HCT116 (cell line): ENCODE measurements around the gene RPL18. TPM values are rescaled to one million over a fixed set of nuclear protein-coding genes. Genes with fewer than 3 reads are reported as not detected.

Source experiments
- ATAC-seq: fragments of 200-7000 bp; cut with Tn5 transposase; 2 replicates; pipeline ENCODE4 v1.9.1; 2020; ENCODE audit warnings: mild to moderate bottlenecking, moderate library complexity
- BruUV-seq: library from RNA; stranded (reverse); fragments of 400-500 nt; replicated peaks from 2 replicates; lab custom pipeline; 2021; lab: Mats Ljungman, UMichigan
- CTCF ChIA-PET: fragments of 300-600 bp; sonication (Branson Sonifier 250); formaldehyde crosslinking; loops from one replicate; lab custom pipeline; 2021; ENCODE audit warnings: antibody characterized with exemption; lab: Charles Lee
- POLR2A ChIA-PET: fragments of 300-600, 350-600 bp; sonication (Branson Sonifier 250); formaldehyde crosslinking; loops from one replicate; lab custom pipeline; 2021; ENCODE audit warnings: antibody characterized with exemption; lab: Charles Lee
- RAD21 ChIA-PET, 2 experiments: fragments of 300-600 bp; sonication (Branson Sonifier 250); formaldehyde crosslinking; loops; one replicate each; lab custom pipeline; 2023; ENCODE audit warnings: low total read pairs in 2 of 2; ENCODE audit not compliant: uncharacterized antibody in 2 of 2, unreplicated experiment in 2 of 2, low non-redundant PET in 1 of 2; lab: Charles Lee
- DNase-seq: peaks from one replicate; pipeline ENCODE4 v3.0.0-alpha.2; 2010; ENCODE audit warnings: low read depth, low spot score
- H2AFZ ChIP-seq: fragments of 200-600 bp; shearing (Covaris generic), sonication (generic); 2 replicates; pipeline ENCODE4 v1.6.1; 2017; ENCODE audit warnings: low read depth, mixed run types, mixed read lengths, antibody characterized with exemption, low read length; ENCODE audit not compliant: poor library complexity, severe bottlenecking
- H3K27ac ChIP-seq: 2 replicates; pipeline ENCODE4 v1.5.1; 2012; ENCODE audit warnings: low read depth, low read length
- H3K27me3 ChIP-seq: fragments of 200-600 bp; sonication (generic); 2 replicates; pipeline ENCODE4 v1.6.1; 2016; ENCODE audit warnings: mixed run types, low read length, mixed read lengths; ENCODE audit not compliant: insufficient read depth
- H3K36me3 ChIP-seq, 2 experiments: fragments of 200-500 bp in 1 of 2; fragments of 200-600 bp in 1 of 2; sonication (Bioruptor generic) in 1 of 2; sonication (generic) in 1 of 2; 2 replicates each; pipeline versions ENCODE4 v1.5.1 to v1.6.1; 2014 to 2016; ENCODE audit warnings: low read length in 2 of 2, inconsistent platforms in 1 of 2, mixed read lengths in 1 of 2, mixed run types in 1 of 2; ENCODE audit not compliant: insufficient read depth in 2 of 2, control insufficient read depth in 1 of 2
- H3K4me1 ChIP-seq, 2 experiments: fragments of 200-600 bp in 1 of 2; sonication (generic) in 1 of 2; 2 replicates each; pipeline versions ENCODE4 v1.5.1 to v1.6.1; 2012 to 2017; ENCODE audit warnings: low read length in 2 of 2, inconsistent platforms in 1 of 2, mild to moderate bottlenecking in 1 of 2, mixed read lengths in 1 of 2, mixed run types in 1 of 2, moderate library complexity in 1 of 2; ENCODE audit not compliant: insufficient read depth in 2 of 2, control insufficient read depth in 1 of 2
- H3K4me2 ChIP-seq: fragments of 200-600 bp; sonication (generic); 2 replicates; pipeline ENCODE4 v1.6.1; 2017; ENCODE audit warnings: mixed run types, low read length, mixed read lengths
- H3K4me3 ChIP-seq, 2 experiments: fragments of 200-600 bp in 1 of 2; sonication (generic) in 1 of 2; replicated peaks in 1 of 2; 2 replicates each; pipeline ENCODE4 v1.5.1; 2011 to 2016; ENCODE audit warnings: low read length in 2 of 2, control low read depth in 1 of 2, low read depth in 1 of 2, mild to moderate bottlenecking in 1 of 2, mixed read lengths in 1 of 2, mixed run types in 1 of 2
- H3K79me2 ChIP-seq: fragments of 200-600 bp; sonication (generic); 2 replicates; pipeline ENCODE4 v1.6.1; 2017; ENCODE audit warnings: mild to moderate bottlenecking, mixed run types, low read length, moderate library complexity, mixed read lengths; ENCODE audit not compliant: insufficient read depth
- H3K9ac ChIP-seq: fragments of 200-600 bp; sonication (generic); 2 replicates; pipeline ENCODE4 v1.6.1; 2016; ENCODE audit warnings: low read length, mixed read lengths
- H3K9me2 ChIP-seq: fragments of 200-600 bp; sonication (generic), shearing (Covaris generic); 2 replicates; pipeline ENCODE4 v1.6.1; 2017; ENCODE audit warnings: mixed run types, mild to moderate bottlenecking, moderate library complexity; ENCODE audit not compliant: insufficient read depth
- H3K9me3 ChIP-seq, 2 experiments: fragments of 200-500 bp in 1 of 2; fragments of 200-600 bp in 1 of 2; sonication (Bioruptor generic) in 1 of 2; sonication (generic) in 1 of 2; 2 replicates each; pipeline ENCODE4 v1.6.1; 2014 to 2017; ENCODE audit warnings: low read length in 2 of 2, mixed read lengths in 2 of 2, inconsistent platforms in 1 of 2, low read depth in 1 of 2, mild to moderate bottlenecking in 1 of 2, mixed run types in 1 of 2, moderate library complexity in 1 of 2; ENCODE audit not compliant: control insufficient read depth in 1 of 2, insufficient read depth in 1 of 2
- H4K20me1 ChIP-seq: fragments of 200-600 bp; sonication (generic), shearing (Covaris generic); 2 replicates; pipeline ENCODE4 v1.6.1; 2017; ENCODE audit warnings: mixed run types, mild to moderate bottlenecking, moderate library complexity; ENCODE audit not compliant: insufficient read depth
- CBX3 ChIP-seq: IDR thresholded peaks from 2 replicates; pipeline ENCODE4 v1.6.1; 2012; ENCODE audit warnings: low read depth
- CEBPB ChIP-seq: IDR thresholded peaks from 2 replicates; pipeline ENCODE4 v1.6.1; 2012; ENCODE audit warnings: low read depth
- EZH2 ChIP-seq: fragments of 200-600 bp; sonication (generic); IDR thresholded peaks from 2 replicates; pipeline ENCODE4 v1.6.1; 2017; ENCODE audit warnings: antibody characterized with exemption, mixed run types
- EZH2phosphoT487 ChIP-seq: fragments of 200-600 bp; IDR thresholded peaks from 2 replicates; pipeline ENCODE4 v1.6.1; 2018; ENCODE audit warnings: antibody characterized with exemption, borderline replicate concordance
- FOSL1 ChIP-seq: IDR thresholded peaks from 2 replicates; pipeline ENCODE4 v1.6.1; 2012; ENCODE audit warnings: low read depth
- JUND ChIP-seq: IDR thresholded peaks from 2 replicates; pipeline ENCODE4 v1.6.1; 2012
- POLR2A ChIP-seq: IDR thresholded peaks from 2 replicates; pipeline ENCODE4 v1.7.0; 2011; ENCODE audit warnings: borderline replicate concordance; ENCODE audit not compliant: insufficient read depth, insufficient read length; ENCODE audit errors: extremely low read depth
- POLR2AphosphoS5 ChIP-seq: IDR thresholded peaks from 2 replicates; pipeline ENCODE4 v1.6.1; 2011; ENCODE audit warnings: mild to moderate bottlenecking, low read depth, low read length, moderate library complexity
- RAD21 ChIP-seq: IDR thresholded peaks from 2 replicates; pipeline ENCODE4 v1.6.1; 2012; ENCODE audit warnings: low read depth, mild to moderate bottlenecking
- SP1 ChIP-seq: IDR thresholded peaks from 2 replicates; pipeline ENCODE4 v1.6.1; 2012; ENCODE audit warnings: low read depth
- SRF ChIP-seq: IDR thresholded peaks from 2 replicates; pipeline ENCODE4 v1.6.1; 2012; ENCODE audit warnings: low read depth
- TCF7L2 ChIP-seq: IDR thresholded peaks from 2 replicates; pipeline ENCODE4 v1.7.0; 2011; ENCODE audit warnings: borderline replicate concordance, inconsistent platforms; ENCODE audit not compliant: insufficient read depth, insufficient read length; ENCODE audit errors: extremely low read depth
- YY1 ChIP-seq: IDR thresholded peaks from 2 replicates; pipeline ENCODE4 v1.6.1; 2011; ENCODE audit warnings: low read length, low read depth, moderate library complexity, mild to moderate bottlenecking; ENCODE audit not compliant: insufficient replicate concordance; ENCODE audit errors: extremely low read depth
- ZFX ChIP-seq: fragments of 450-650 bp; IDR thresholded peaks from 2 replicates; pipeline ENCODE4 v1.6.1; 2017
- ZNF274 ChIP-seq: fragments of 200-500 bp; sonication (Bioruptor generic); IDR thresholded peaks from 2 replicates; pipeline ENCODE4 v1.6.1; 2014; ENCODE audit warnings: mild to moderate bottlenecking, low read depth, low read length, inconsistent platforms
- intact Hi-C: fragments of 100-400 bp; cut with micrococcal nuclease; formaldehyde crosslinking; loops from 2 replicates; pipeline ENCODE4 v1.10.0; 2022
- total RNA-seq: library from RNA; stranded (reverse); gene quantifications from one replicate; pipeline ENCODE4 v1.2.1, GENCODE V29; 2021; ENCODE audit not compliant: unreplicated experiment
- TF ChIP-seq, protein P1 (sequence below): IDR thresholded peaks from 2 replicates; pipeline ENCODE4 v1.6.1; 2012; ENCODE audit warnings: low read depth
- TF ChIP-seq, protein P2 (sequence below), 3 experiments: fragments of 200-600 bp in 1 of 3; sonication (generic) in 1 of 3; IDR thresholded peaks in 2 of 3; conservative IDR thresholded peaks in 1 of 3; 2 replicates each; pipeline ENCODE4 v1.5.1; 2012 to 2017; ENCODE audit warnings: low read depth in 2 of 3, low read length in 2 of 3, antibody characterized with exemption in 1 of 3, borderline replicate concordance in 1 of 3, control low read depth in 1 of 3, mild to moderate bottlenecking in 1 of 3, mixed read lengths in 1 of 3, mixed run types in 1 of 3, moderate library complexity in 1 of 3; ENCODE audit not compliant: insufficient read depth in 1 of 3
- TF ChIP-seq, protein P3 (sequence below): IDR thresholded peaks from 2 replicates; pipeline ENCODE4 v1.6.1; 2012
- TF ChIP-seq, protein P4 (sequence below): IDR thresholded peaks from 2 replicates; pipeline ENCODE4 v1.6.1; 2011; ENCODE audit warnings: mild to moderate bottlenecking, low read length, moderate library complexity; ENCODE audit not compliant: insufficient replicate concordance; ENCODE audit errors: extremely low read depth

RPL18 gene
- total RNA-seq, 1 experiment from 2014 or later = 2,006 TPM

DNA sequence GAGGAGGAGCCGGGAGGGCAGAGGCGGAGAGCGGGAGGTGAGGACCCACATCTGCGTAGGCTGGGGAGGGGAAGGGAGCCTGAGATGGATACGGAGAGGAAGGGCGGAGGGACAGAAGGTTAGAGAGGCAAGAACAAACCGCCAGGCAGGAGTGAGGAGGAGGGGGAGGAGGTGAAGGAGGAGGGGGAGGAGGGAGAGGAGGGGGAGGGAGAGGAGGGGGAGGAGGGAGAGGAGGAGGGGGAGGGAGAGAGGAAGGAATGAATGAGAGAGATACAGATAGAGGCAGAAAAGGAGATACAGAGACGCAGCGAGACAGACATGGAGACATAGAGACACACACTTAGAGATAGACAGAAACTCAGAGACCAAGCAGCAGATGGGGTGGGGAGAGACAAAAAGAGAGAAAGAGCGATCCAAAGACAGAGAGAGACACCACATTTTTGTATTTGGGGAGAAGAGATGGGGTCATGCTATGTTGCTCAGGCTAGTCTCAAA, 27.8 kb upstream of the RPL18 start:
- no peaks in the 10 kb centered on the region for H3K9me2 ChIP-seq
- intact Hi-C loops = loop anchor here (2.0 kb wide), 3 partner anchors 142 to 196 kb away; no protein-coding TSS in a partner anchor
- ChIA-PET CTCF (interaction anchor here (1.0 to 2.4 kb wide), 8 partner anchors 9 to 135 kb away, joined by 3 to 8 read pairs (median 6); partner anchors contain the start of genes FUT2, RPL18 and SPHK2), RAD21 (interaction anchor here in 1 of 2 experiments (1.0 kb wide), 1 partner anchor 94 kb away, joined by 3 read pairs; no protein-coding TSS in a partner anchor), POLR2A (interaction anchor here (0.7 to 2.5 kb wide), 9 partner anchors 10 to 1362 kb away, joined by 3 to 27 read pairs (median 6); partner anchors contain the start of genes DBP, FUT2, RPL18 and SPHK2)
- TF ChIP-seq RAD21 (no peak), ZNF274 (no peak), YY1 (no peak), SRF (no peak), CBX3 (no peak), FOSL1 (no peak), EZH2phosphoT487 (no peak), JUND (no peak), ZFX (no peak), SP1 (no peak), EZH2 (no peak), POLR2AphosphoS5 (no peak), TCF7L2 (no peak), CEBPB (no peak), POLR2A (no peak)
- TF ChIP-seq, protein P1, sequence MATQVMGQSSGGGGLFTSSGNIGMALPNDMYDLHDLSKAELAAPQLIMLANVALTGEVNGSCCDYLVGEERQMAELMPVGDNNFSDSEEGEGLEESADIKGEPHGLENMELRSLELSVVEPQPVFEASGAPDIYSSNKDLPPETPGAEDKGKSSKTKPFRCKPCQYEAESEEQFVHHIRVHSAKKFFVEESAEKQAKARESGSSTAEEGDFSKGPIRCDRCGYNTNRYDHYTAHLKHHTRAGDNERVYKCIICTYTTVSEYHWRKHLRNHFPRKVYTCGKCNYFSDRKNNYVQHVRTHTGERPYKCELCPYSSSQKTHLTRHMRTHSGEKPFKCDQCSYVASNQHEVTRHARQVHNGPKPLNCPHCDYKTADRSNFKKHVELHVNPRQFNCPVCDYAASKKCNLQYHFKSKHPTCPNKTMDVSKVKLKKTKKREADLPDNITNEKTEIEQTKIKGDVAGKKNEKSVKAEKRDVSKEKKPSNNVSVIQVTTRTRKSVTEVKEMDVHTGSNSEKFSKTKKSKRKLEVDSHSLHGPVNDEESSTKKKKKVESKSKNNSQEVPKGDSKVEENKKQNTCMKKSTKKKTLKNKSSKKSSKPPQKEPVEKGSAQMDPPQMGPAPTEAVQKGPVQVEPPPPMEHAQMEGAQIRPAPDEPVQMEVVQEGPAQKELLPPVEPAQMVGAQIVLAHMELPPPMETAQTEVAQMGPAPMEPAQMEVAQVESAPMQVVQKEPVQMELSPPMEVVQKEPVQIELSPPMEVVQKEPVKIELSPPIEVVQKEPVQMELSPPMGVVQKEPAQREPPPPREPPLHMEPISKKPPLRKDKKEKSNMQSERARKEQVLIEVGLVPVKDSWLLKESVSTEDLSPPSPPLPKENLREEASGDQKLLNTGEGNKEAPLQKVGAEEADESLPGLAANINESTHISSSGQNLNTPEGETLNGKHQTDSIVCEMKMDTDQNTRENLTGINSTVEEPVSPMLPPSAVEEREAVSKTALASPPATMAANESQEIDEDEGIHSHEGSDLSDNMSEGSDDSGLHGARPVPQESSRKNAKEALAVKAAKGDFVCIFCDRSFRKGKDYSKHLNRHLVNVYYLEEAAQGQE = no peak
- TF ChIP-seq, protein P2, sequence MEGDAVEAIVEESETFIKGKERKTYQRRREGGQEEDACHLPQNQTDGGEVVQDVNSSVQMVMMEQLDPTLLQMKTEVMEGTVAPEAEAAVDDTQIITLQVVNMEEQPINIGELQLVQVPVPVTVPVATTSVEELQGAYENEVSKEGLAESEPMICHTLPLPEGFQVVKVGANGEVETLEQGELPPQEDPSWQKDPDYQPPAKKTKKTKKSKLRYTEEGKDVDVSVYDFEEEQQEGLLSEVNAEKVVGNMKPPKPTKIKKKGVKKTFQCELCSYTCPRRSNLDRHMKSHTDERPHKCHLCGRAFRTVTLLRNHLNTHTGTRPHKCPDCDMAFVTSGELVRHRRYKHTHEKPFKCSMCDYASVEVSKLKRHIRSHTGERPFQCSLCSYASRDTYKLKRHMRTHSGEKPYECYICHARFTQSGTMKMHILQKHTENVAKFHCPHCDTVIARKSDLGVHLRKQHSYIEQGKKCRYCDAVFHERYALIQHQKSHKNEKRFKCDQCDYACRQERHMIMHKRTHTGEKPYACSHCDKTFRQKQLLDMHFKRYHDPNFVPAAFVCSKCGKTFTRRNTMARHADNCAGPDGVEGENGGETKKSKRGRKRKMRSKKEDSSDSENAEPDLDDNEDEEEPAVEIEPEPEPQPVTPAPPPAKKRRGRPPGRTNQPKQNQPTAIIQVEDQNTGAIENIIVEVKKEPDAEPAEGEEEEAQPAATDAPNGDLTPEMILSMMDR (IDR thresholded peaks at IDR 0.05 in 2 of 3, conservative IDR thresholded peaks at IDR 0.05 in 1 of 3; ENCODE audit: borderline replicate concordance in 1 of 3, insufficient read depth in 1 of 3, low read depth in 2 of 3, low read length in 2 of 3) = no peak
- TF ChIP-seq, protein P3, sequence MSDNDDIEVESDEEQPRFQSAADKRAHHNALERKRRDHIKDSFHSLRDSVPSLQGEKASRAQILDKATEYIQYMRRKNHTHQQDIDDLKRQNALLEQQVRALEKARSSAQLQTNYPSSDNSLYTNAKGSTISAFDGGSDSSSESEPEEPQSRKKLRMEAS = no peak
- TF ChIP-seq, protein P4, sequence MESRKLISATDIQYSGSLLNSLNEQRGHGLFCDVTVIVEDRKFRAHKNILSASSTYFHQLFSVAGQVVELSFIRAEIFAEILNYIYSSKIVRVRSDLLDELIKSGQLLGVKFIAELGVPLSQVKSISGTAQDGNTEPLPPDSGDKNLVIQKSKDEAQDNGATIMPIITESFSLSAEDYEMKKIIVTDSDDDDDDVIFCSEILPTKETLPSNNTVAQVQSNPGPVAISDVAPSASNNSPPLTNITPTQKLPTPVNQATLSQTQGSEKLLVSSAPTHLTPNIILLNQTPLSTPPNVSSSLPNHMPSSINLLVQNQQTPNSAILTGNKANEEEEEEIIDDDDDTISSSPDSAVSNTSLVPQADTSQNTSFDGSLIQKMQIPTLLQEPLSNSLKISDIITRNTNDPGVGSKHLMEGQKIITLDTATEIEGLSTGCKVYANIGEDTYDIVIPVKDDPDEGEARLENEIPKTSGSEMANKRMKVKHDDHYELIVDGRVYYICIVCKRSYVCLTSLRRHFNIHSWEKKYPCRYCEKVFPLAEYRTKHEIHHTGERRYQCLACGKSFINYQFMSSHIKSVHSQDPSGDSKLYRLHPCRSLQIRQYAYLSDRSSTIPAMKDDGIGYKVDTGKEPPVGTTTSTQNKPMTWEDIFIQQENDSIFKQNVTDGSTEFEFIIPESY = no peak
- ATAC-seq = no peak
- H3K4me1 ChIP-seq = peaks cover 19 to 56% of the 10 kb centered on the region in 2 experiments
- no peaks in the 10 kb centered on the region for H3K9me3 ChIP-seq
- peak overlapping the region; percentile 83 for H3K27ac ChIP-seq
- peak overlapping the region; percentile 55 to 58 for H3K4me3 ChIP-seq
- no peaks in the 10 kb centered on the region for H4K20me1 ChIP-seq
- H2AFZ ChIP-seq = no peak overlapping the region
- H3K9ac ChIP-seq = no peak overlapping the region
- BruUV-seq = no TSS peak
- no peaks in the 10 kb centered on the region for H3K27me3 ChIP-seq
- DNase-seq = no peak
- H3K4me2 ChIP-seq = peak overlapping the region; percentile 85
- no peaks in the 10 kb centered on the region for H3K36me3 ChIP-seq
- no peaks in the 10 kb centered on the region for H3K79me2 ChIP-seq
